Fibroblast of lung (primary cell): ENCODE measurements around the gene FAM120AOS.

ENCODE experiments used
- EZH2 ChIP-seq: IDR thresholded peaks from 2 replicates; pipeline ENCODE4 v1.5.1; 2012; ENCODE audit warnings: low read length, control low read depth, mild to moderate bottlenecking; ENCODE audit errors: missing control alignments
- TF ChIP-seq, protein P1 (sequence below), 2 donors: IDR thresholded peaks in 1 of 2; conservative IDR thresholded peaks in 1 of 2; 1 replicate in 1 of 2; 2 replicates in 1 of 2; pipeline ENCODE4 v1.5.1; 2011 to 2012; ENCODE audit warnings: low read length in 2 of 2, control low read depth in 1 of 2, inconsistent platforms in 1 of 2, low read depth in 1 of 2, mild to moderate bottlenecking in 1 of 2

DNA sequence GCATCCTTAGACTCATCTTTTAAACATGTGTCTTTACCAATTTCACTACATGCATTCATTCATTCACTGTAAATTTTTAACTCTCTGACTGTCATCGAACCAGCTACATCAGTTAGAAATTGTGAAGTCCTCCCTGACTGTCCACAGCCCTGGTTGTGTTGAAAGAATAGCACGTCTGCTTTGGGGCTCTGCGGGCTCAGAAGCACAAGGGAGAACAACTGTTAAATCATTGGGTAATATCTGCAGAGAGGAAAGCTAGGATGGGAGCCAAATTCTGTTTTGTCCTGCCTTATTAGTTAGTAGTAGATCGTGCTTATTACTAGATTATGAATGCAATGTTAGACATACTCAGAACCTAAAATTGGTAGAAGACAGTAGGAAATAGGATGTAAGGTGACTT is 26.3 kb upstream of the FAM120AOS start:
- TF ChIP-seq, protein P1, sequence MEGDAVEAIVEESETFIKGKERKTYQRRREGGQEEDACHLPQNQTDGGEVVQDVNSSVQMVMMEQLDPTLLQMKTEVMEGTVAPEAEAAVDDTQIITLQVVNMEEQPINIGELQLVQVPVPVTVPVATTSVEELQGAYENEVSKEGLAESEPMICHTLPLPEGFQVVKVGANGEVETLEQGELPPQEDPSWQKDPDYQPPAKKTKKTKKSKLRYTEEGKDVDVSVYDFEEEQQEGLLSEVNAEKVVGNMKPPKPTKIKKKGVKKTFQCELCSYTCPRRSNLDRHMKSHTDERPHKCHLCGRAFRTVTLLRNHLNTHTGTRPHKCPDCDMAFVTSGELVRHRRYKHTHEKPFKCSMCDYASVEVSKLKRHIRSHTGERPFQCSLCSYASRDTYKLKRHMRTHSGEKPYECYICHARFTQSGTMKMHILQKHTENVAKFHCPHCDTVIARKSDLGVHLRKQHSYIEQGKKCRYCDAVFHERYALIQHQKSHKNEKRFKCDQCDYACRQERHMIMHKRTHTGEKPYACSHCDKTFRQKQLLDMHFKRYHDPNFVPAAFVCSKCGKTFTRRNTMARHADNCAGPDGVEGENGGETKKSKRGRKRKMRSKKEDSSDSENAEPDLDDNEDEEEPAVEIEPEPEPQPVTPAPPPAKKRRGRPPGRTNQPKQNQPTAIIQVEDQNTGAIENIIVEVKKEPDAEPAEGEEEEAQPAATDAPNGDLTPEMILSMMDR (conservative IDR thresholded peaks at IDR 0.05 in 1 of 2, IDR thresholded peaks at IDR 0.05 in 1 of 2; ENCODE audit: low read depth in 1 of 2, low read length in 2 of 2) = no peak
- TF ChIP-seq EZH2 = no peak
